K562 (cell line): ENCODE results near the gene GCHFR. TPM values are rescaled to one million over a fixed set of nuclear protein-coding genes. Genes with fewer than 3 reads are reported as not detected.

Experiments used
- ATAC-seq: fragments of 200-7000 bp; cut with Tn5 transposase; 3 replicates; pipeline ENCODE4 v1.9.1; 2020; ENCODE audit warnings: moderate library complexity
- BruUV-seq: library from RNA; stranded (reverse); fragments of 400-500 nt; replicated peaks from 2 replicates; lab custom pipeline; 2021; lab: Mats Ljungman, UMichigan
- CTCF ChIA-PET: fragments of 300-600 bp; formaldehyde crosslinking; extraction: SDS; loops from one replicate; lab custom pipeline; 2021; ENCODE audit warnings: low intra/inter-chr PET ratio; lab: Yijun Ruan, JAX
- POLR2A ChIA-PET: fragments of 300-600, 350-650 bp; sonication (Branson Sonifier 250); formaldehyde crosslinking; extraction: SDS; loops from one replicate; lab custom pipeline; 2021; ENCODE audit warnings: antibody characterized with exemption, inconsistent platforms; lab: Yijun Ruan, JAX
- DNase-seq, 4 experiments: peaks; one replicate each; pipeline versions ENCODE4 v3.0.0 to v3.0.0-alpha.2; 2011 to 2018; ENCODE audit warnings: low spot score in 3 of 4, mixed read lengths in 3 of 4; ENCODE audit errors: extremely low read depth in 1 of 4
- FAIRE-seq: peaks from 2 replicates; lab custom pipeline; 2011; peaks lifted over from hg19 to GRCh38; lab: Jason Lieb, UNC
- H2AFZ ChIP-seq: 2 replicates; pipeline ENCODE4 v1.6.0; 2011; ENCODE audit warnings: low read depth, low read length, control low read depth, inconsistent platforms
- H3K27ac ChIP-seq: fragments of 200-600 bp; 3 replicates; pipeline ENCODE4 v1.8.0; 2011; ENCODE audit warnings: low read depth, mild to moderate bottlenecking, control low read depth, inconsistent platforms, low read length, moderate library complexity, mixed read lengths; ENCODE audit errors: extremely low read depth
- H3K27me3 ChIP-seq, 2 experiments: fragments of 300-600 bp in 1 of 2; 2 replicates in 1 of 2; 3 replicates in 1 of 2; pipeline versions ENCODE4 v1.6.0 to v1.8.0; 2011; ENCODE audit warnings: inconsistent platforms in 2 of 2, low read length in 2 of 2, mild to moderate bottlenecking in 1 of 2, mixed read lengths in 1 of 2, moderate library complexity in 1 of 2; ENCODE audit not compliant: control insufficient read depth in 2 of 2, insufficient read depth in 2 of 2
- H3K36me3 ChIP-seq: fragments of 300-600 bp; 3 replicates; pipeline ENCODE4 v1.8.0; 2011; ENCODE audit warnings: mild to moderate bottlenecking, low read length, inconsistent platforms; ENCODE audit not compliant: control insufficient read depth, insufficient read depth
- H3K4me1 ChIP-seq, 2 experiments: fragments of 200-600 bp in 1 of 2; replicated peaks in 1 of 2; 2 replicates in 1 of 2; 3 replicates in 1 of 2; pipeline versions ENCODE4 v1.5.1 to v1.8.0; 2011; ENCODE audit warnings: inconsistent platforms in 2 of 2, low read length in 2 of 2, mild to moderate bottlenecking in 1 of 2, mixed read lengths in 1 of 2, moderate library complexity in 1 of 2; ENCODE audit not compliant: control insufficient read depth in 2 of 2, insufficient read depth in 2 of 2
- H3K4me2 ChIP-seq: 2 replicates; pipeline ENCODE4 v1.6.1; 2011; ENCODE audit warnings: low read length, control low read depth, inconsistent platforms, mixed read lengths; ENCODE audit not compliant: insufficient read depth
- H3K4me3 ChIP-seq: fragments of 200-600 bp; sonication (generic), shearing (Covaris generic); 2 replicates; pipeline ENCODE4 v1.5.1; 2016; ENCODE audit warnings: control low read depth, inconsistent platforms
- H3K79me2 ChIP-seq: fragments of 200-600 bp; 3 replicates; pipeline ENCODE4 v1.8.0; 2011; ENCODE audit warnings: low read length, inconsistent platforms; ENCODE audit not compliant: control insufficient read depth, insufficient read depth
- H3K9ac ChIP-seq, 2 experiments: 2 replicates each; pipeline versions ENCODE4 v1.6.0 to v1.6.1; 2011; ENCODE audit warnings: low read depth in 2 of 2, low read length in 2 of 2, control low read depth in 1 of 2, inconsistent platforms in 1 of 2, mild to moderate bottlenecking in 1 of 2, mixed read lengths in 1 of 2; ENCODE audit not compliant: insufficient read depth in 1 of 2
- H3K9me1 ChIP-seq: one replicate; pipeline ENCODE4 v1.6.0; 2011; ENCODE audit warnings: inconsistent platforms, mild to moderate bottlenecking, low read length, moderate library complexity; ENCODE audit not compliant: control insufficient read depth, insufficient read depth
- H3K9me3 ChIP-seq: replicated peaks from 2 replicates; pipeline ENCODE4 v1.5.1; 2011; ENCODE audit warnings: low read depth, low read length, inconsistent platforms; ENCODE audit not compliant: control insufficient read depth, insufficient read depth
- H4K20me1 ChIP-seq: replicated peaks from 2 replicates; pipeline ENCODE4 v1.6.1; 2011; ENCODE audit warnings: low read length, inconsistent platforms, mixed read lengths; ENCODE audit not compliant: control insufficient read depth, insufficient read depth
- ATF7 ChIP-seq: fragments of 450-650 bp; IDR thresholded peaks from 2 replicates; pipeline ENCODE4 v1.7.1; 2014; ENCODE audit warnings: mild to moderate bottlenecking, moderate library complexity
- CLOCK ChIP-seq: fragments of 250-450 bp; sonication (Bioruptor Pico); IDR thresholded peaks from 2 replicates; pipeline ENCODE4 v1.4.0; 2020; ENCODE audit warnings: mild to moderate bottlenecking, moderate library complexity, borderline replicate concordance
- DIDO1 ChIP-seq: fragments of 450-650 bp; IDR thresholded peaks from 2 replicates; pipeline ENCODE4 v1.6.1; 2016; ENCODE audit warnings: low read depth, missing biosample characterization, missing genetic modification characterization
- E4F1 ChIP-seq: fragments of 250-450 bp; sonication (Bioruptor Pico); IDR thresholded peaks from 2 replicates; pipeline ENCODE4 v1.5.0; 2021; ENCODE audit warnings: mild to moderate bottlenecking, borderline replicate concordance
- JUND ChIP-seq, 2 experiments: IDR thresholded peaks; 2 replicates in 1 of 2; 3 replicates in 1 of 2; pipeline ENCODE4 v1.6.1; 2011; ENCODE audit warnings: borderline replicate concordance in 2 of 2, low read depth in 2 of 2, low read length in 2 of 2, improper control_type of control experiment in 1 of 2, missing biosample characterization in 1 of 2, missing genetic modification characterization in 1 of 2, missing genetic modification reagents in 1 of 2
- MLLT1 ChIP-seq, 2 experiments: fragments of 450-650 bp; IDR thresholded peaks; 2 replicates each; pipeline ENCODE4 v1.6.1; 2016
- NFATC3 ChIP-seq: fragments of 450-650 bp; IDR thresholded peaks from 2 replicates; pipeline ENCODE4 v1.6.1; 2017; ENCODE audit warnings: mild to moderate bottlenecking
- NFE2 ChIP-seq: IDR thresholded peaks from 2 replicates; pipeline ENCODE4 v1.6.1; 2014; ENCODE audit warnings: antibody characterized with exemption, low read depth
- PHF20 ChIP-seq: fragments of 450-650 bp; IDR thresholded peaks from 2 replicates; pipeline ENCODE4 v1.6.1; 2018; ENCODE audit not compliant: partially characterized antibody
- RAD51 ChIP-seq: fragments of 450-650 bp; IDR thresholded peaks from 2 replicates; pipeline ENCODE4 v1.7.1; 2016; ENCODE audit warnings: low read depth, mild to moderate bottlenecking, borderline replicate concordance
- SNIP1 ChIP-seq: fragments of 450-650 bp; IDR thresholded peaks from 2 replicates; pipeline ENCODE4 v1.7.1; 2017; ENCODE audit warnings: low read depth, mild to moderate bottlenecking
- ZC3H8 ChIP-seq: fragments of 450-650 bp; IDR thresholded peaks from 2 replicates; pipeline ENCODE4 v1.6.1; 2017
- ZKSCAN1 ChIP-seq: fragments of 150-350 bp; IDR thresholded peaks from 2 replicates; pipeline ENCODE4 v1.6.1; 2016; ENCODE audit warnings: low read depth, low read length
- ZNF436 ChIP-seq: fragments of 250-450, 450-650 bp; sonication (Bioruptor Pico); formaldehyde crosslinking; IDR thresholded peaks from 2 replicates; pipeline ENCODE4 v1.7.0; 2020; ENCODE audit warnings: mild to moderate bottlenecking
- ZNF696 ChIP-seq: fragments of 250-450 bp; sonication (Bioruptor Pico); conservative IDR thresholded peaks from 2 replicates; pipeline ENCODE4 v1.4.0; 2020; ENCODE audit warnings: mild to moderate bottlenecking, moderate library complexity
- WGBS: fragments of 100-300 bp; shearing (Covaris generic); methylation state at CpG from one replicate; pipeline ENCODE4 v1.1.6; 2016; ENCODE audit warnings: low coverage, mixed read lengths; ENCODE audit not compliant: insufficient coverage; ENCODE audit errors: missing lambda C conversion rate; 5-methylcytosine and 5-hydroxymethylcytosine counted together
- in situ Hi-C: fragments of 300-500 bp; cut with MboI; formaldehyde crosslinking; loops from 4 replicates; pipeline ENCODE4 v1.15.0; 2018; ENCODE audit warnings: inconsistent platforms, mixed read lengths
- intact Hi-C: fragments of 100-400 bp; cut with micrococcal nuclease; formaldehyde crosslinking; loops from 2 replicates; pipeline ENCODE4 v1.14.2; 2022
- polyA plus RNA-seq, 8 experiments: library from polyadenylated mRNA; depleted of rRNA in 4 of 8; stranded (reverse) in 5 of 8; unstranded in 3 of 8; fragments of >200 nt; fragmentation: Nextera tagmentation in 2 of 8; fragmentation: Illumina TruSeq in 1 of 8; extraction: Ambion mirVana in 2 of 8; extraction: Trizol in 1 of 8; gene quantifications; 2 replicates each; pipeline versions ENCODE4 v1.2.1 to v1.2.3, GENCODE V29; 2011 to 2014; ENCODE audit warnings: inconsistent platforms in 1 of 8, missing spikeins in 1 of 8
- total RNA-seq, 7 experiments: library from RNA; depleted of rRNA in 6 of 7; stranded (reverse); fragments of >200 nt in 6 of 7; fragmentation: Illumina TruSeq in 2 of 7; extraction: Trizol in 2 of 7; gene quantifications; 2 replicates each; pipeline versions ENCODE4 v1.2.1 to v1.2.3, GENCODE V29; 2011 to 2021; ENCODE audit warnings: low replicate concordance in 1 of 7

The GCHFR gene
- total and polyA plus RNA-seq, 9 of the 15 experiments (the other 6 are each of a cell fraction or from before 2014, with no cell fraction given): 8.7 to 83.5 (median 20.8) TPM

- H3K27ac ChIP-seq: no peak overlapping the region
- no peak for DNase-seq
- FAIRE-seq: peak; percentile 48
- peaks cover 12% of the 10 kb centered on the region for H3K79me2 ChIP-seq
- POLR2A ChIA-PET: interaction anchor here (0.6 kb wide), 2 partner anchors 8 kb away, joined by 3 read pairs; no protein-coding TSS in a partner anchor
- BruUV-seq: no TSS peak
- intact Hi-C loops: no loop called here
- no peak for ATAC-seq
- H3K9me3 ChIP-seq: no peaks in the 10 kb centered on the region
- CTCF ChIA-PET: no interaction called here
- H3K36me3 ChIP-seq: peaks cover 13% of the 10 kb centered on the region; the same call in 2 of the 3 replicates
- no peak overlapping the region for H3K4me3 ChIP-seq
- H4K20me1 ChIP-seq: no peaks in the 10 kb centered on the region
- no peaks in the 10 kb centered on the region for H3K9me1 ChIP-seq
- no peak overlapping the region for H2AFZ ChIP-seq
- in situ Hi-C loops: no loop called here
- no peak overlapping the region for H3K4me2 ChIP-seq
- H3K27me3 ChIP-seq: no peaks in the 10 kb centered on the region
- H3K9ac ChIP-seq: no peak overlapping the region
- 37% methylated on average over 9 of the region's 9 CpGs for WGBS
- peaks cover 8 to 11% of the 10 kb centered on the region in 2 experiments; a peak in 4 of 5 replicates for H3K4me1 ChIP-seq
- no peak for TF ChIP-seq ATF7
- no peak for TF ChIP-seq CLOCK (CRISPR knock-in tag)
- TF ChIP-seq NFE2: peak; percentile 82
- TF ChIP-seq ZC3H8: no peak
- TF ChIP-seq SNIP1: no peak
- TF ChIP-seq E4F1 (CRISPR knock-in tag): no peak
- no peak for TF ChIP-seq ZKSCAN1
- TF ChIP-seq ZNF696 (CRISPR knock-in tag): no peak
- no peak for TF ChIP-seq DIDO1
- TF ChIP-seq NFATC3: no peak
- TF ChIP-seq ZNF436 (CRISPR knock-in tag): no peak
- no peak for TF ChIP-seq MLLT1 (IDR thresholded peaks at IDR 0.05)
- TF ChIP-seq JUND (IDR thresholded peaks at IDR 0.05; ENCODE audit: borderline replicate concordance, low read depth, low read length): no peak
- 0 out of 3 replicates have a peak, but pooled peaks have one; percentile 13 for TF ChIP-seq JUND (tag; IDR thresholded peaks at IDR 0.05; ENCODE audit: borderline replicate concordance, low read depth, low read length)
- no peak for TF ChIP-seq PHF20
- TF ChIP-seq RAD51: no peak
Observed at GRCh38 chr15:40793216-40793989, 29.5 kb downstream of the GCHFR start.
